ENCODE measurements around the gene HECA.

HECA gene

GRCh38 chr6:139172567-139172966, 37.7 kb downstream of the HECA start:
- peak overlapping the region; percentile 17; the same call in 1 of the 2 replicates for H3K4me3 ChIP-seq (ENCODE audit: low read length)
- H3K4me1 ChIP-seq (ENCODE audit: low read length), result peaks cover 51% of the 10 kb centered on the region
- no peaks in the 10 kb centered on the region for H4K20me1 ChIP-seq (ENCODE audit: insufficient read depth, low read length)
- H3K79me2 ChIP-seq (ENCODE audit: low read length), result peaks cover 62% of the 10 kb centered on the region
- H3K9ac ChIP-seq (ENCODE audit: low read length), result peak overlapping the region; percentile 37; the same call in 1 of the 2 replicates
- H3K9me2 ChIP-seq (replicated peaks; ENCODE audit: insufficient read depth, low read length), result no peaks in the 10 kb centered on the region
- H3K27me3 ChIP-seq (replicated peaks; ENCODE audit: insufficient read depth, low read length), result no peaks in the 10 kb centered on the region
- H3K27ac ChIP-seq (ENCODE audit: low read length), result peak overlapping the region; percentile 87
- peak; percentile 87 for DNase-seq
- peak overlapping the region; percentile 69 for H3K4me2 ChIP-seq (ENCODE audit: low read depth, low read length)
- TF ChIP-seq CTCF (IDR thresholded peaks at IDR 0.05; ENCODE audit: low read length), result no peak
- TF ChIP-seq EZH2 (optimal IDR thresholded peaks at IDR 0.05; ENCODE audit: low read depth, low read length), result no peak
- no peak for TF ChIP-seq EZH2phosphoT487 (IDR thresholded peaks at IDR 0.05; ENCODE audit: low read length)
- H3F3A ChIP-seq (ENCODE audit: insufficient read depth, low read length), result peaks cover 18% of the 10 kb centered on the region
- no peaks in the 10 kb centered on the region for H3K9me3 ChIP-seq (replicated peaks; ENCODE audit: insufficient read depth, low read length)
- peaks cover 4% of the 10 kb centered on the region; the same call in 1 of the 2 replicates for H3K36me3 ChIP-seq (replicated peaks; ENCODE audit: insufficient read depth, low read length)
- peak overlapping the region; percentile 14; the same call in 1 of the 2 replicates for H2AFZ ChIP-seq (ENCODE audit: low read length)

- Histone ChIP-seq H3K9ac (ENCODE audit: low read length) (no peak overlapping the region), H3K9me2 (replicated peaks; ENCODE audit: insufficient read depth, low read length) (no peaks in the 10 kb centered on the region), H3K4me3 (ENCODE audit: low read length) (no peak overlapping the region), H3K27ac (ENCODE audit: low read length) (peak overlapping the region; percentile 87; the same call in 1 of the 2 replicates), H3K79me2 (ENCODE audit: low read length) (peaks cover 57% of the 10 kb centered on the region), H3K4me2 (ENCODE audit: low read depth, low read length) (peak overlapping the region; percentile 69), H4K20me1 (ENCODE audit: insufficient read depth, low read length) (no peaks in the 10 kb centered on the region), H3K27me3 (replicated peaks; ENCODE audit: insufficient read depth, low read length) (no peaks in the 10 kb centered on the region), H2AFZ (ENCODE audit: low read length) (no peak overlapping the region), H3K36me3 (replicated peaks; ENCODE audit: insufficient read depth, low read length) (peaks cover 4% of the 10 kb centered on the region; the same call in 1 of the 2 replicates), H3F3A (ENCODE audit: insufficient read depth, low read length) (peaks cover 21% of the 10 kb centered on the region), H3K9me3 (replicated peaks; ENCODE audit: insufficient read depth, low read length) (no peaks in the 10 kb centered on the region), H3K4me1 (ENCODE audit: low read length) (peaks cover 57% of the 10 kb centered on the region)
- no peak for DNase-seq
- TF ChIP-seq CTCF (IDR thresholded peaks at IDR 0.05; ENCODE audit: low read length) (no peak), EZH2 (optimal IDR thresholded peaks at IDR 0.05; ENCODE audit: low read depth, low read length) (no peak), EZH2phosphoT487 (IDR thresholded peaks at IDR 0.05; ENCODE audit: low read length) (no peak)
These were observed 38.3 kb downstream of the HECA start for GRCh38 chr6:139173172-139173571.

GRCh38 chr6:139173822-139174221, 38.9 kb downstream of the HECA start:
- H3K4me1 ChIP-seq (ENCODE audit: low read length), result peaks cover 58% of the 10 kb centered on the region
- H3K4me2 ChIP-seq (ENCODE audit: low read depth, low read length), result no peak overlapping the region
- no peak for DNase-seq
- H3K27ac ChIP-seq (ENCODE audit: low read length), result no peak overlapping the region
- no peaks in the 10 kb centered on the region for H3K9me2 ChIP-seq (replicated peaks; ENCODE audit: insufficient read depth, low read length)
- no peaks in the 10 kb centered on the region for H4K20me1 ChIP-seq (ENCODE audit: insufficient read depth, low read length)
- no peak overlapping the region for H3K9ac ChIP-seq (ENCODE audit: low read length)
- H3K36me3 ChIP-seq (replicated peaks; ENCODE audit: insufficient read depth, low read length), result peaks cover 4% of the 10 kb centered on the region; the same call in 1 of the 2 replicates
- peaks cover 51% of the 10 kb centered on the region for H3K79me2 ChIP-seq (ENCODE audit: low read length)
- H3K27me3 ChIP-seq (replicated peaks; ENCODE audit: insufficient read depth, low read length), result no peaks in the 10 kb centered on the region
- peaks cover 22% of the 10 kb centered on the region for H3F3A ChIP-seq (ENCODE audit: insufficient read depth, low read length)
- H3K9me3 ChIP-seq (replicated peaks; ENCODE audit: insufficient read depth, low read length), result no peaks in the 10 kb centered on the region
- no peak overlapping the region for H3K4me3 ChIP-seq (ENCODE audit: low read length)
- H2AFZ ChIP-seq (ENCODE audit: low read length), result no peak overlapping the region
- TF ChIP-seq EZH2phosphoT487 (IDR thresholded peaks at IDR 0.05; ENCODE audit: low read length) (no peak), EZH2 (optimal IDR thresholded peaks at IDR 0.05; ENCODE audit: low read depth, low read length) (no peak), CTCF (IDR thresholded peaks at IDR 0.05; ENCODE audit: low read length) (no peak)

All from MM.1S (cell line).